H9 (cell line): ENCODE results near the gene PTPRK. TPM values are rescaled to one million over a fixed set of nuclear protein-coding genes. Genes with fewer than 3 reads are reported as not detected.

Experiments
- DNase-seq: peaks from one replicate; pipeline ENCODE4 v3.0.0-alpha.2; 2017
- H2AFZ ChIP-seq: one replicate; pipeline ENCODE4 v1.6.1; 2013; ENCODE audit warnings: mild to moderate bottlenecking, low read length, control low read depth, moderate library complexity
- H2AK5ac ChIP-seq: 2 replicates; pipeline ENCODE4 v1.6.1; 2013; ENCODE audit warnings: low read length, control low read depth, mixed read lengths; ENCODE audit not compliant: insufficient read length
- H2BK120ac ChIP-seq: one replicate; pipeline ENCODE4 v1.6.1; 2013; ENCODE audit warnings: low read depth, mild to moderate bottlenecking, low read length, control low read depth, inconsistent platforms; ENCODE audit not compliant: poor library complexity, severe bottlenecking
- H2BK12ac ChIP-seq: 2 replicates; pipeline ENCODE4 v1.6.1; 2013; ENCODE audit warnings: low read length, control low read depth, mixed read lengths, low read depth; ENCODE audit not compliant: insufficient read length
- H2BK15ac ChIP-seq: 2 replicates; pipeline ENCODE4 v1.6.1; 2013; ENCODE audit warnings: low read depth, low read length, control low read depth
- H2BK20ac ChIP-seq: one replicate; pipeline ENCODE4 v1.6.1; 2013; ENCODE audit warnings: low read depth, mild to moderate bottlenecking, low read length, control low read depth, inconsistent platforms; ENCODE audit not compliant: poor library complexity, severe bottlenecking
- H2BK5ac ChIP-seq: 2 replicates; pipeline ENCODE4 v1.6.1; 2013; ENCODE audit warnings: low read length, control low read depth, mixed read lengths; ENCODE audit not compliant: insufficient read length
- H3K14ac ChIP-seq: 2 replicates; pipeline ENCODE4 v1.6.1; 2013; ENCODE audit warnings: low read length, control low read depth; ENCODE audit not compliant: insufficient read depth
- H3K18ac ChIP-seq: 2 replicates; pipeline ENCODE4 v1.6.1; 2013; ENCODE audit warnings: low read depth, mild to moderate bottlenecking, mixed read lengths, low read length, control low read depth; ENCODE audit not compliant: insufficient read length
- H3K23ac ChIP-seq: 2 replicates; pipeline ENCODE4 v1.6.1; 2013; ENCODE audit warnings: low read length, control low read depth, mixed read lengths, low read depth; ENCODE audit not compliant: insufficient read length
- H3K23me2 ChIP-seq: 2 replicates; pipeline ENCODE4 v1.6.1; 2013; ENCODE audit warnings: low read depth, mild to moderate bottlenecking, mixed read lengths, low read length, control low read depth; ENCODE audit not compliant: insufficient read length, poor library complexity, severe bottlenecking
- H3K27ac ChIP-seq: 2 replicates; pipeline ENCODE4 v1.5.1; 2013; ENCODE audit warnings: low read length, control low read depth, mixed read lengths, low read depth; ENCODE audit not compliant: insufficient read length
- H3K27me3 ChIP-seq: 2 replicates; pipeline ENCODE4 v1.6.1; 2013; ENCODE audit warnings: low read length, control low read depth, inconsistent platforms; ENCODE audit not compliant: insufficient read depth
- H3K4ac ChIP-seq: 2 replicates; pipeline ENCODE4 v1.6.1; 2013; ENCODE audit warnings: low read depth, mild to moderate bottlenecking, control low read depth, inconsistent platforms, low read length, moderate library complexity
- H3K4me1 ChIP-seq: 2 replicates; pipeline ENCODE4 v1.6.1; 2013; ENCODE audit warnings: low read length, control low read depth, inconsistent platforms; ENCODE audit not compliant: insufficient read depth
- H3K4me2 ChIP-seq: 2 replicates; pipeline ENCODE4 v1.6.1; 2013; ENCODE audit warnings: low read length, control low read depth, mixed read lengths; ENCODE audit not compliant: insufficient read length, insufficient read depth
- H3K56ac ChIP-seq: 2 replicates; pipeline ENCODE4 v1.6.1; 2013; ENCODE audit warnings: low read depth, mild to moderate bottlenecking, mixed read lengths, low read length, control low read depth; ENCODE audit not compliant: insufficient read length
- H3K79me1 ChIP-seq: 2 replicates; pipeline ENCODE4 v1.6.1; 2013; ENCODE audit warnings: low read depth, mild to moderate bottlenecking, moderate library complexity, low read length, control low read depth, inconsistent platforms; ENCODE audit not compliant: insufficient read depth, poor library complexity, severe bottlenecking
- H3K79me2 ChIP-seq: 2 replicates; pipeline ENCODE4 v1.6.1; 2013; ENCODE audit warnings: low read length, control low read depth, inconsistent platforms; ENCODE audit not compliant: insufficient read depth
- H3K9ac ChIP-seq: 2 replicates; pipeline ENCODE4 v1.6.1; 2013; ENCODE audit warnings: low read length, control low read depth, mixed read lengths; ENCODE audit not compliant: insufficient read length; ENCODE audit errors: extremely low read depth
- H3K9me3 ChIP-seq: one replicate; pipeline ENCODE4 v1.6.1; 2013; ENCODE audit warnings: low read depth, low read length, inconsistent platforms; ENCODE audit not compliant: control insufficient read depth
- H3T11ph ChIP-seq: one replicate; pipeline ENCODE4 v1.6.1; 2013; ENCODE audit warnings: mild to moderate bottlenecking, low read length, control low read depth, inconsistent platforms
- H4K20me1 ChIP-seq: one replicate; pipeline ENCODE4 v1.6.1; 2013; ENCODE audit not compliant: control insufficient read depth, insufficient read length, insufficient read depth
- H4K5ac ChIP-seq: 2 replicates; pipeline ENCODE4 v1.6.1; 2013; ENCODE audit warnings: low read depth, mild to moderate bottlenecking, mixed read lengths, low read length, control low read depth; ENCODE audit not compliant: insufficient read length
- H4K8ac ChIP-seq: replicated peaks from 2 replicates; pipeline ENCODE4 v1.6.1; 2013; ENCODE audit warnings: low read length, control low read depth, mixed read lengths, low read depth; ENCODE audit not compliant: insufficient read length
- H4K91ac ChIP-seq: 2 replicates; pipeline ENCODE4 v1.6.1; 2013; ENCODE audit warnings: low read depth, mild to moderate bottlenecking, moderate library complexity, mixed read lengths, low read length, control low read depth; ENCODE audit not compliant: insufficient read length
- H3K27ac Mint-ChIP-seq, 3 experiments: 2 replicates in 2 of 3; 3 replicates in 1 of 3; pipeline ENCODE4 v1.8.0; 2020 to 2021; ENCODE audit warnings: mixed read lengths in 3 of 3, mild to moderate bottlenecking in 1 of 3, moderate library complexity in 1 of 3
- H3K27me3 Mint-ChIP-seq: 2 replicates; pipeline ENCODE4 v1.8.0; 2021; ENCODE audit warnings: low read depth, mild to moderate bottlenecking, moderate library complexity, mixed read lengths
- H3K36me3 Mint-ChIP-seq, 3 experiments: 2 replicates in 2 of 3; 3 replicates in 1 of 3; pipeline ENCODE4 v1.8.0; 2020 to 2021; ENCODE audit warnings: low read depth in 3 of 3, mixed read lengths in 3 of 3; ENCODE audit not compliant: insufficient read depth in 1 of 3
- H3K4me1 Mint-ChIP-seq, 2 experiments: 2 replicates each; pipeline ENCODE4 v1.8.0; 2020; ENCODE audit warnings: mixed read lengths in 2 of 2
- H3K4me3 Mint-ChIP-seq, 2 experiments: 2 replicates in 1 of 2; 3 replicates in 1 of 2; pipeline ENCODE4 v1.8.0; 2020 to 2021; ENCODE audit warnings: mild to moderate bottlenecking in 2 of 2, mixed read lengths in 2 of 2, moderate library complexity in 1 of 2
- H3K9me3 Mint-ChIP-seq, 2 experiments: 2 replicates in 1 of 2; 3 replicates in 1 of 2; pipeline ENCODE4 v1.8.0; 2020; ENCODE audit warnings: mild to moderate bottlenecking in 2 of 2, mixed read lengths in 2 of 2, moderate library complexity in 1 of 2
- WGBS: extraction: QIAGEN DNeasy Blood & Tissue Kit; methylation state at CpG from one replicate; pipeline ENCODE4 v1.1.7; 2013; ENCODE audit warnings: missing lambda C conversion rate, low lambda C conversion rate, mixed read lengths; ENCODE audit not compliant: insufficient read length; ENCODE audit errors: extremely low coverage; 5-methylcytosine and 5-hydroxymethylcytosine counted together
- total RNA-seq: library from RNA; stranded (reverse); gene quantifications from 2 replicates; pipeline ENCODE4 v1.2.1, GENCODE V29; 2021
- TF ChIP-seq, protein P1 (sequence below): fragments of 200-600 bp; sonication (generic); conservative IDR thresholded peaks from 3 replicates; pipeline ENCODE4 v1.8.0; 2021; ENCODE audit warnings: antibody characterized with exemption, mild to moderate bottlenecking

Gene PTPRK
- total RNA-seq, 1 experiment from 2014 or later, result 47.9 TPM

- Histone ChIP-seq H2AFZ (no peak overlapping the region), H3K4ac (no peak overlapping the region), H3K9ac (no peak overlapping the region), H3K4me1 (no peaks in the 10 kb centered on the region), H4K91ac (no peak overlapping the region), H3K27ac (no peak overlapping the region), H3K23ac (no peak overlapping the region), H2BK20ac (no peak overlapping the region), H3K4me2 (no peak overlapping the region), H4K5ac (no peak overlapping the region), H3K14ac (no peak overlapping the region), H2BK12ac (no peak overlapping the region), H2BK120ac (no peak overlapping the region), H2AK5ac (no peak overlapping the region), H3T11ph (no peak overlapping the region), H2BK15ac (no peak overlapping the region), H3K23me2 (no peaks in the 10 kb centered on the region), H3K79me2 (no peaks in the 10 kb centered on the region), H3K56ac (no peak overlapping the region), H3K79me1 (no peaks in the 10 kb centered on the region), H4K8ac (no peak overlapping the region), H3K18ac (no peak overlapping the region), H4K20me1 (no peaks in the 10 kb centered on the region), H3K9me3 (no peaks in the 10 kb centered on the region), H2BK5ac (no peak overlapping the region), H3K27me3 (no peaks in the 10 kb centered on the region)
- Mint-ChIP-seq H3K4me1 (no peaks in the 10 kb centered on the region), H3K36me3 (peaks cover 0 to 18% (median 17%) of the 10 kb centered on the region in 3 experiments; a peak in 6 of 7 replicates), H3K9me3 (no peaks in the 10 kb centered on the region), H3K27me3 (no peaks in the 10 kb centered on the region), H3K4me3 (no peak overlapping the region), H3K27ac (no peak overlapping the region)
- no peak for DNase-seq
- TF ChIP-seq, protein P1, sequence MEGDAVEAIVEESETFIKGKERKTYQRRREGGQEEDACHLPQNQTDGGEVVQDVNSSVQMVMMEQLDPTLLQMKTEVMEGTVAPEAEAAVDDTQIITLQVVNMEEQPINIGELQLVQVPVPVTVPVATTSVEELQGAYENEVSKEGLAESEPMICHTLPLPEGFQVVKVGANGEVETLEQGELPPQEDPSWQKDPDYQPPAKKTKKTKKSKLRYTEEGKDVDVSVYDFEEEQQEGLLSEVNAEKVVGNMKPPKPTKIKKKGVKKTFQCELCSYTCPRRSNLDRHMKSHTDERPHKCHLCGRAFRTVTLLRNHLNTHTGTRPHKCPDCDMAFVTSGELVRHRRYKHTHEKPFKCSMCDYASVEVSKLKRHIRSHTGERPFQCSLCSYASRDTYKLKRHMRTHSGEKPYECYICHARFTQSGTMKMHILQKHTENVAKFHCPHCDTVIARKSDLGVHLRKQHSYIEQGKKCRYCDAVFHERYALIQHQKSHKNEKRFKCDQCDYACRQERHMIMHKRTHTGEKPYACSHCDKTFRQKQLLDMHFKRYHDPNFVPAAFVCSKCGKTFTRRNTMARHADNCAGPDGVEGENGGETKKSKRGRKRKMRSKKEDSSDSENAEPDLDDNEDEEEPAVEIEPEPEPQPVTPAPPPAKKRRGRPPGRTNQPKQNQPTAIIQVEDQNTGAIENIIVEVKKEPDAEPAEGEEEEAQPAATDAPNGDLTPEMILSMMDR, result no peak
- no CpG with 5 or more reads among the region's 3 CpGs for WGBS
Measured at GRCh38 chr6:127969701-127970100, 550.7 kb downstream of the PTPRK start.
